Type B pancreatic cell (in vitro differentiated cells): ENCODE results near the gene MCOLN2. TPM values are rescaled to one million over a fixed set of nuclear protein-coding genes. Genes with fewer than 3 reads are reported as not detected.

Experiments
- DNase-seq: peaks from one replicate; pipeline ENCODE4 v3.0.0; 2021; ENCODE audit warnings: mixed read lengths; ENCODE audit not compliant: unreplicated experiment; ENCODE audit errors: extremely low spot score
- H3K27ac Mint-ChIP-seq: 2 replicates; pipeline ENCODE4 v1.8.0; 2021; ENCODE audit warnings: mild to moderate bottlenecking, mixed read lengths
- H3K27me3 Mint-ChIP-seq: 2 replicates; pipeline ENCODE4 v1.8.0; 2021; ENCODE audit warnings: mixed read lengths
- H3K36me3 Mint-ChIP-seq: 2 replicates; pipeline ENCODE4 v1.8.0; 2021; ENCODE audit warnings: mixed read lengths
- H3K4me1 Mint-ChIP-seq: one replicate; pipeline ENCODE4 v1.8.0; 2021; ENCODE audit warnings: mixed read lengths; ENCODE audit not compliant: unreplicated experiment
- H3K4me3 Mint-ChIP-seq: 2 replicates; pipeline ENCODE4 v1.8.0; 2021; ENCODE audit warnings: mild to moderate bottlenecking, mixed read lengths
- H3K9me3 Mint-ChIP-seq: 2 replicates; pipeline ENCODE4 v1.8.0; 2021; ENCODE audit warnings: mixed read lengths
- CTCF ChIP-seq: fragments of 200-600 bp; sonication (generic); conservative IDR thresholded peaks from 2 replicates; pipeline ENCODE4 v1.5.0; 2021; ENCODE audit warnings: antibody characterized with exemption, mild to moderate bottlenecking
- total RNA-seq: library from RNA; stranded (reverse); gene quantifications from 2 replicates; pipeline ENCODE4 v1.2.1, GENCODE V29; 2021; ENCODE audit warnings: low replicate concordance

The MCOLN2 gene
- total RNA-seq, 1 donor from 2014 or later, result 0.19 TPM

DNA sequence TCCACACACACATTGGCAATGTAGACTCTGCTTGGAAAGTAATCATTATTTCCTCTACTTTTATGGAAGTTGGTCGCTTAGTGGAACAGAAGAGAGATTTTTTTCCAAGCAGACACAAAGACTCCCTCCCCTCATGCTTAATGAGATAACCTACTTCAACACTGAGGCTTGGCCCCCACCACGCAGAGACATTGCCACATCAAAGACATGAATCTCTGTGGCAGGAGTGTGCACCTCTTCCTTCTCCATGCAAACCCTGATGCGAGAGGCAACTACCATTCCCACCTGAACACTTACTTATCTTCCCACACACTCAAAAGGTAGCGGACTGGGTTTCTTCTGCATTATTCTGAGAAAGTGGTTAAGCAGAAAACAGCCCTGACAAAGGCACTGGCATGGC is 66.6 kb downstream of the MCOLN2 start:
- Mint-ChIP-seq H3K27ac (no peak overlapping the region), H3K4me1 (peaks cover 5% of the 10 kb centered on the region), H3K9me3 (no peaks in the 10 kb centered on the region), H3K4me3 (no peak overlapping the region), H3K36me3 (no peaks in the 10 kb centered on the region), H3K27me3 (peaks cover 6% of the 10 kb centered on the region)
- DNase-seq, result no peak
- no peak for TF ChIP-seq CTCF

GRCh38 chr1:84929581-84929980 is 67.3 kb downstream of the MCOLN2 start:
- Mint-ChIP-seq H3K36me3 (no peaks in the 10 kb centered on the region), H3K4me3 (no peak overlapping the region), H3K27me3 (peaks cover 6% of the 10 kb centered on the region), H3K4me1 (peaks cover 5% of the 10 kb centered on the region), H3K9me3 (no peaks in the 10 kb centered on the region), H3K27ac (no peak overlapping the region)
- no peak for DNase-seq
- TF ChIP-seq CTCF, result no peak

DNA sequence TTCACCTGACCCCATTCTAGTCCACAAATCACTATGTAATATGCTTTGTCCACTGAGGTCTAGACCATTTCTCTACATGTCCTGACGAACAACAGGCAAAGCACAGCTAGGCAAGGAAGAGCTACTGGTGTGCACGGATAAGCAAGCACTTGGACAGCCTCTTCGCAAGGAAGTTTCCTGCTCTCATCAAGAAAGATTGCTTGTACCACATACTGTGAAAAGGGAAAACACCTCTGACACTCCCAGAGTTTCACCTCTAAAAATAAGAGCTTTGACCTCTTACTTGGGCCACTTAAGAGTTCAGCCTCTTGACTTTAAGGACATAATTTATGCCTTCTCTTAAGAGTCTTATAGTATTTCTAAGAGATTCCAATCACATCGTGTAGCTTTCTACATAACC is 67.9 kb downstream of the MCOLN2 start:
- Mint-ChIP-seq H3K4me3 (no peak overlapping the region), H3K36me3 (no peaks in the 10 kb centered on the region), H3K4me1 (peaks cover 5% of the 10 kb centered on the region), H3K9me3 (no peaks in the 10 kb centered on the region), H3K27ac (no peak overlapping the region), H3K27me3 (peaks cover 6% of the 10 kb centered on the region)
- no peak for DNase-seq
- TF ChIP-seq CTCF, result no peak

- no peaks in the 10 kb centered on the region for H3K9me3 Mint-ChIP-seq
- no peaks in the 10 kb centered on the region for H3K36me3 Mint-ChIP-seq
- DNase-seq, result no peak
- no peak overlapping the region for H3K27ac Mint-ChIP-seq
- peaks cover 10% of the 10 kb centered on the region for H3K4me1 Mint-ChIP-seq
- no peak for TF ChIP-seq CTCF
- H3K4me3 Mint-ChIP-seq, result no peak overlapping the region
- peaks cover 3% of the 10 kb centered on the region for H3K27me3 Mint-ChIP-seq
Observed at GRCh38 chr1:84923317-84923716, 73.6 kb downstream of the MCOLN2 start.

DNA sequence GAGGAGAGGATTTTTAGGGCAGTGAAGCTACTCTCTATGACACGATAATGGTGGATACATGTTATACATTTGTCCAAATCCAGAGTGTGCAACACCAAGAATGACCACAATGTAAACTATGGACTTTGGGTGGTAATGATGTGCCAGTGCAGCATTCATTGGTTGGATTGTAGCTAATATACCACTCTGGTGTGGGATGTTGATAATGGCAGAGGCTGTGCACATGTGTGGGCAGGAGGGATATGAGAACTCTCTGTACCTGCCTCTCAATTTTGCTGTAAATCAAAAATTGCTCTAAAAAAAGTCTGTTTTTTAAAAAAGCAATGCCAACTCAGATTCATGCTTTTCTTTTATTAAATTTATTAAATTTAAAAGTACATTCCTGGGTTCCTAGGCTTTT is 76.8 kb downstream of the MCOLN2 start:
- no peaks in the 10 kb centered on the region for H3K27me3 Mint-ChIP-seq
- H3K36me3 Mint-ChIP-seq, result no peaks in the 10 kb centered on the region
- no peak overlapping the region for H3K27ac Mint-ChIP-seq
- peaks cover 10% of the 10 kb centered on the region for H3K4me1 Mint-ChIP-seq
- no peak overlapping the region for H3K4me3 Mint-ChIP-seq
- DNase-seq, result no peak
- no peak for TF ChIP-seq CTCF
- no peaks in the 10 kb centered on the region for H3K9me3 Mint-ChIP-seq

DNA sequence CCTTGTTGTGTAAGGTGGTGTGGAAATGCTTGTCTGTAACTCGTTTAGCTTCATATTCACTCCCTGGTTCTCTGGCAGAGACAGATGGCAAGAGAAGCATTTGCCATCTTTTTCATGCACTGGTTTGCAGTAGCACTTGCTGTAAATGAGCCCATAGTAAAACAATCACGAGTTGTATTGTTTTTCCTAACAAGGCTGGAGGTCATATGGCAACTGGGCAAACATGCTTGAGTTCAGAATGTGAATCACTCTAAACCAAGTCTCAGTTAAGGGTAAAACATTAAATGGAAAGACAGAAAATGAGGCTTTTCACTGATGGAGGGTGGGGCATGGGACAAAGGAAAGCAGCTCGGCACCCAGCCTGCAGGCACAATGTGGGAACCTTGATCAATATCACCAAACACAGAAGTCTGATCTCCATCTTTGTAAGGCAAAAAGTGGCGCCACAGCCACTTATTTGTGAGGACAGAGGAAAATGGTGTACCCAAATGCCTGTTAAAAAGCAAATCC is 77.4 kb downstream of the MCOLN2 start:
- no peaks in the 10 kb centered on the region for H3K36me3 Mint-ChIP-seq
- TF ChIP-seq CTCF, result no peak
- peaks cover 10% of the 10 kb centered on the region for H3K4me1 Mint-ChIP-seq
- H3K9me3 Mint-ChIP-seq, result no peaks in the 10 kb centered on the region
- no peak for DNase-seq
- no peak overlapping the region for H3K4me3 Mint-ChIP-seq
- H3K27me3 Mint-ChIP-seq, result no peaks in the 10 kb centered on the region
- no peak overlapping the region for H3K27ac Mint-ChIP-seq
